Kidney (tissue), 14 donors: Measurements from ENCODE around the gene PRKRA. TPM values are rescaled to one million over a fixed set of nuclear protein-coding genes. Genes with fewer than 3 reads are reported as not detected.

Experiments
- DNase-seq, 5 donors: peaks; one replicate each; pipeline ENCODE4 v3.0.0-alpha.2; 2013 to 2020
- FAIRE-seq: peaks from 2 replicates; lab custom pipeline; 2012; peaks lifted over from hg19 to GRCh38; lab: Jason Lieb, UNC
- H3K27ac ChIP-seq, 2 donors: one replicate each; pipeline ENCODE4 v1.7.0; 2013; ENCODE audit warnings: low read depth in 2 of 2, low read length in 2 of 2, inconsistent platforms in 1 of 2
- H3K27me3 ChIP-seq: one replicate; pipeline ENCODE4 v1.7.1; 2013; ENCODE audit warnings: low read length, inconsistent platforms; ENCODE audit not compliant: control insufficient read depth, insufficient read depth
- H3K36me3 ChIP-seq, 3 donors: one replicate each; pipeline versions ENCODE4 v1.7.0 to v1.7.1; 2013; ENCODE audit warnings: low read length in 3 of 3, control low read depth in 1 of 3, inconsistent platforms in 1 of 3; ENCODE audit not compliant: insufficient read depth in 3 of 3, control insufficient read depth in 2 of 3
- H3K4me1 ChIP-seq, 3 donors: one replicate each; pipeline versions ENCODE4 v1.7.0 to v1.7.1; 2013; ENCODE audit warnings: low read length in 3 of 3, inconsistent platforms in 1 of 3, low read depth in 1 of 3; ENCODE audit not compliant: control insufficient read depth in 2 of 3, insufficient read depth in 2 of 3
- H3K4me3 ChIP-seq, 3 donors: one replicate each; pipeline versions ENCODE4 v1.7.0 to v1.8.1; 2013; ENCODE audit warnings: low read length in 3 of 3, control low read depth in 1 of 3, inconsistent platforms in 1 of 3
- H3K9ac ChIP-seq, 3 donors: one replicate each; pipeline versions ENCODE4 v1.7.0 to v1.7.1; 2013; ENCODE audit warnings: low read length in 3 of 3, control low read depth in 1 of 3, inconsistent platforms in 1 of 3
- H3K9me3 ChIP-seq, 3 donors: one replicate each; pipeline versions ENCODE4 v1.7.0 to v1.7.1; 2013; ENCODE audit warnings: low read length in 3 of 3, control low read depth in 1 of 3, inconsistent platforms in 1 of 3; ENCODE audit not compliant: control insufficient read depth in 2 of 3, insufficient read depth in 1 of 3
- CTCF ChIP-seq: IDR thresholded peaks from 3 replicates; pipeline ENCODE4 v1.5.1; 2012; ENCODE audit warnings: mild to moderate bottlenecking, moderate library complexity, borderline replicate concordance; ENCODE audit not compliant: insufficient read depth; ENCODE audit errors: extremely low read depth
- intact Hi-C: fragments of 100-400 bp; cut with DNase I; formaldehyde crosslinking; loops from one replicate; pipeline ENCODE4 v1.11.1; 2022
- polyA plus RNA-seq: library from polyadenylated mRNA; stranded (reverse); fragments of 350-450 nt; fragmentation: Illumina TruSeq; extraction: RNeasy Lipid Tissue Mini Kit (QIAGEN cat#74804); gene quantifications from one replicate; pipeline ENCODE4 v1.2.3, GENCODE V29; 2014; ENCODE audit warnings: low read depth, low replicate concordance; ENCODE audit not compliant: insufficient read depth
- total RNA-seq: library from RNA; stranded (reverse); fragmentation: NEBNext Ultra II Directional; extraction: Animal tissue kit (Norgen Biotek cat#: 25700); gene quantifications from one replicate; pipeline ENCODE4 v1.2.1, GENCODE V29; 2021
- donor health status: control.
- donor health status: control.
- donor health status: control.
- donor health status: control.
- donor health status: control.
- donor health status: DM: yes; HTN: yes; CAD: no.
- donor health status: Normal renal cell carcinoma (clear cell type).

Gene PRKRA
- total and polyA plus RNA-seq, 2 donors from 2014 or later = 42.6 to 43.0 TPM

GRCh38 chr2:178496049-178496448 lies 45.1 kb upstream of the PRKRA start:
- no peak overlapping the region for H3K9ac ChIP-seq
- H3K9me3 ChIP-seq = no peaks in the 10 kb centered on the region
- no peak for TF ChIP-seq CTCF
- no peak for DNase-seq
- no peak for FAIRE-seq
- no peak overlapping the region for H3K4me3 ChIP-seq
- H3K36me3 ChIP-seq = peaks cover 16 to 53% (median 38%) of the 10 kb centered on the region in 3 donors
- intact Hi-C loops = no loop called here
- H3K27me3 ChIP-seq = no peaks in the 10 kb centered on the region
- no peak overlapping the region for H3K27ac ChIP-seq
- no peaks in the 10 kb centered on the region for H3K4me1 ChIP-seq

GRCh38 chr2:178491612-178492011 lies 40.6 kb upstream of the PRKRA start:
- Histone ChIP-seq H3K4me1 (no peaks in the 10 kb centered on the region), H3K9ac (no peak overlapping the region), H3K36me3 (peaks cover 8 to 38% (median 26%) of the 10 kb centered on the region in 3 donors), H3K27ac (no peak overlapping the region), H3K4me3 (no peak overlapping the region), H3K27me3 (no peaks in the 10 kb centered on the region), H3K9me3 (no peaks in the 10 kb centered on the region)
- no peak for TF ChIP-seq CTCF
- no peak for DNase-seq
- no peak for FAIRE-seq
- intact Hi-C loops = no loop called here

- Histone ChIP-seq H3K36me3 (peaks cover 0 to 7% (median 4%) of the 10 kb centered on the region in 3 donors), H3K9ac (no peak overlapping the region), H3K9me3 (no peaks in the 10 kb centered on the region), H3K4me1 (peaks cover 0 to 14% (median 9%) of the 10 kb centered on the region in 3 donors), H3K4me3 (no peak overlapping the region), H3K27ac (no peak overlapping the region), H3K27me3 (no peaks in the 10 kb centered on the region)
- no peak for TF ChIP-seq CTCF
- intact Hi-C loops = no loop called here
- FAIRE-seq = no peak
- no peak for DNase-seq
Observed at GRCh38 chr2:178485356-178485755, 34.4 kb upstream of the PRKRA start.
